HL-60 (cell line): Measurements from ENCODE around the gene LSM2.

ENCODE experiments used
- DNase-seq, 2 experiments: peaks; one replicate each; pipeline ENCODE4 v3.0.0-alpha.2; 2010 to 2020; ENCODE audit warnings: low read depth in 1 of 2, low spot score in 1 of 2
- H3K27ac ChIP-seq: fragments of 250-450 bp; sonication (Bioruptor Pico); replicated peaks from 2 replicates; pipeline ENCODE4 v1.5.1; 2020; ENCODE audit warnings: mild to moderate bottlenecking, moderate library complexity
- H3K27me3 ChIP-seq: fragments of 250-450 bp; sonication (Bioruptor Pico); 2 replicates; pipeline ENCODE4 v1.5.1; 2021; ENCODE audit warnings: mild to moderate bottlenecking, moderate library complexity; ENCODE audit not compliant: insufficient read depth, poor library complexity, severe bottlenecking
- H3K4me3 ChIP-seq: replicated peaks from 2 replicates; pipeline ENCODE4 v1.5.1; 2011; ENCODE audit warnings: mild to moderate bottlenecking, control low read depth, low read length; ENCODE audit not compliant: insufficient read depth
- CTCF ChIP-seq: IDR thresholded peaks from one replicate; pipeline ENCODE4 v1.5.1; 2011; ENCODE audit warnings: low read length, control low read depth, inconsistent platforms; ENCODE audit not compliant: insufficient read depth
- GABPA ChIP-seq: IDR thresholded peaks from 2 replicates; pipeline ENCODE4 v1.6.1; 2012; ENCODE audit warnings: low read depth
- POLR2AphosphoS5 ChIP-seq: IDR thresholded peaks from 2 replicates; pipeline ENCODE4 v1.6.1; 2012; ENCODE audit warnings: low read depth
- REST ChIP-seq: IDR thresholded peaks from 2 replicates; pipeline ENCODE4 v1.6.1; 2012; ENCODE audit warnings: low read depth; ENCODE audit not compliant: insufficient replicate concordance
- SPI1 ChIP-seq: IDR thresholded peaks from 2 replicates; pipeline ENCODE4 v1.6.1; 2012; ENCODE audit warnings: low read depth, mild to moderate bottlenecking, borderline replicate concordance

The LSM2 gene

GRCh38 chr6:31762878-31763618 is 43.7 kb downstream of the LSM2 start:
- no peak overlapping the region for H3K27ac ChIP-seq
- H3K4me3 ChIP-seq, result no peak overlapping the region
- DNase-seq, result no peak
- no peaks in the 10 kb centered on the region for H3K27me3 ChIP-seq
- TF ChIP-seq SPI1 (no peak), POLR2AphosphoS5 (no peak), CTCF (no peak), REST (no peak), GABPA (no peak)

- no peak for DNase-seq
- no peak within 1 kb of the TSS for H3K4me3 ChIP-seq
- H3K27ac ChIP-seq, result no peak within 1 kb of the TSS
- TF ChIP-seq REST, result no peak
- TF ChIP-seq CTCF, result no peak
- no peak for TF ChIP-seq GABPA
- TF ChIP-seq SPI1, result no peak
- no peak for TF ChIP-seq POLR2AphosphoS5
- no peaks in the 10 kb centered on the region for H3K27me3 ChIP-seq
These were observed 44.4 kb downstream of the LSM2 start, which contains the start of gene SAPCD1 for GRCh38 chr6:31762356-31762755. SAPCD1 (plus strand) TSS chr6:31762656; CDS start chr6:31763055, 399 bp downstream.

GRCh38 chr6:31761343-31761742 is 45.4 kb downstream of the LSM2 start:
- no peak for TF ChIP-seq REST
- H3K27ac ChIP-seq, result no peak overlapping the region
- no peak overlapping the region for H3K4me3 ChIP-seq
- H3K27me3 ChIP-seq, result no peaks in the 10 kb centered on the region
- no peak for DNase-seq
